H9 (cell line): ENCODE data around the gene GPC6. TPM values are rescaled to one million over a fixed set of nuclear protein-coding genes. Genes with fewer than 3 reads are reported as not detected.

Source experiments
- DNase-seq: peaks from one replicate; pipeline ENCODE4 v3.0.0-alpha.2; 2017
- H2AFZ ChIP-seq: one replicate; pipeline ENCODE4 v1.6.1; 2013; ENCODE audit warnings: mild to moderate bottlenecking, low read length, control low read depth, moderate library complexity
- H2AK5ac ChIP-seq: 2 replicates; pipeline ENCODE4 v1.6.1; 2013; ENCODE audit warnings: low read length, control low read depth, mixed read lengths; ENCODE audit not compliant: insufficient read length
- H2BK120ac ChIP-seq: one replicate; pipeline ENCODE4 v1.6.1; 2013; ENCODE audit warnings: low read depth, mild to moderate bottlenecking, low read length, control low read depth, inconsistent platforms; ENCODE audit not compliant: poor library complexity, severe bottlenecking
- H2BK12ac ChIP-seq: 2 replicates; pipeline ENCODE4 v1.6.1; 2013; ENCODE audit warnings: low read length, control low read depth, mixed read lengths, low read depth; ENCODE audit not compliant: insufficient read length
- H2BK15ac ChIP-seq: 2 replicates; pipeline ENCODE4 v1.6.1; 2013; ENCODE audit warnings: low read depth, low read length, control low read depth
- H2BK20ac ChIP-seq: one replicate; pipeline ENCODE4 v1.6.1; 2013; ENCODE audit warnings: low read depth, mild to moderate bottlenecking, low read length, control low read depth, inconsistent platforms; ENCODE audit not compliant: poor library complexity, severe bottlenecking
- H2BK5ac ChIP-seq: 2 replicates; pipeline ENCODE4 v1.6.1; 2013; ENCODE audit warnings: low read length, control low read depth, mixed read lengths; ENCODE audit not compliant: insufficient read length
- H3K14ac ChIP-seq: 2 replicates; pipeline ENCODE4 v1.6.1; 2013; ENCODE audit warnings: low read length, control low read depth; ENCODE audit not compliant: insufficient read depth
- H3K18ac ChIP-seq: 2 replicates; pipeline ENCODE4 v1.6.1; 2013; ENCODE audit warnings: low read depth, mild to moderate bottlenecking, mixed read lengths, low read length, control low read depth; ENCODE audit not compliant: insufficient read length
- H3K23ac ChIP-seq: 2 replicates; pipeline ENCODE4 v1.6.1; 2013; ENCODE audit warnings: low read length, control low read depth, mixed read lengths, low read depth; ENCODE audit not compliant: insufficient read length
- H3K23me2 ChIP-seq: 2 replicates; pipeline ENCODE4 v1.6.1; 2013; ENCODE audit warnings: low read depth, mild to moderate bottlenecking, mixed read lengths, low read length, control low read depth; ENCODE audit not compliant: insufficient read length, poor library complexity, severe bottlenecking
- H3K27ac ChIP-seq: 2 replicates; pipeline ENCODE4 v1.5.1; 2013; ENCODE audit warnings: low read length, control low read depth, mixed read lengths, low read depth; ENCODE audit not compliant: insufficient read length
- H3K27me3 ChIP-seq: 2 replicates; pipeline ENCODE4 v1.6.1; 2013; ENCODE audit warnings: low read length, control low read depth, inconsistent platforms; ENCODE audit not compliant: insufficient read depth
- H3K4ac ChIP-seq: 2 replicates; pipeline ENCODE4 v1.6.1; 2013; ENCODE audit warnings: low read depth, mild to moderate bottlenecking, control low read depth, inconsistent platforms, low read length, moderate library complexity
- H3K4me1 ChIP-seq: 2 replicates; pipeline ENCODE4 v1.6.1; 2013; ENCODE audit warnings: low read length, control low read depth, inconsistent platforms; ENCODE audit not compliant: insufficient read depth
- H3K4me2 ChIP-seq: 2 replicates; pipeline ENCODE4 v1.6.1; 2013; ENCODE audit warnings: low read length, control low read depth, mixed read lengths; ENCODE audit not compliant: insufficient read length, insufficient read depth
- H3K56ac ChIP-seq: 2 replicates; pipeline ENCODE4 v1.6.1; 2013; ENCODE audit warnings: low read depth, mild to moderate bottlenecking, mixed read lengths, low read length, control low read depth; ENCODE audit not compliant: insufficient read length
- H3K79me1 ChIP-seq: 2 replicates; pipeline ENCODE4 v1.6.1; 2013; ENCODE audit warnings: low read depth, mild to moderate bottlenecking, moderate library complexity, low read length, control low read depth, inconsistent platforms; ENCODE audit not compliant: insufficient read depth, poor library complexity, severe bottlenecking
- H3K79me2 ChIP-seq: 2 replicates; pipeline ENCODE4 v1.6.1; 2013; ENCODE audit warnings: low read length, control low read depth, inconsistent platforms; ENCODE audit not compliant: insufficient read depth
- H3K9ac ChIP-seq: 2 replicates; pipeline ENCODE4 v1.6.1; 2013; ENCODE audit warnings: low read length, control low read depth, mixed read lengths; ENCODE audit not compliant: insufficient read length; ENCODE audit errors: extremely low read depth
- H3K9me3 ChIP-seq: one replicate; pipeline ENCODE4 v1.6.1; 2013; ENCODE audit warnings: low read depth, low read length, inconsistent platforms; ENCODE audit not compliant: control insufficient read depth
- H3T11ph ChIP-seq: one replicate; pipeline ENCODE4 v1.6.1; 2013; ENCODE audit warnings: mild to moderate bottlenecking, low read length, control low read depth, inconsistent platforms
- H4K20me1 ChIP-seq: one replicate; pipeline ENCODE4 v1.6.1; 2013; ENCODE audit not compliant: control insufficient read depth, insufficient read length, insufficient read depth
- H4K5ac ChIP-seq: 2 replicates; pipeline ENCODE4 v1.6.1; 2013; ENCODE audit warnings: low read depth, mild to moderate bottlenecking, mixed read lengths, low read length, control low read depth; ENCODE audit not compliant: insufficient read length
- H4K8ac ChIP-seq: replicated peaks from 2 replicates; pipeline ENCODE4 v1.6.1; 2013; ENCODE audit warnings: low read length, control low read depth, mixed read lengths, low read depth; ENCODE audit not compliant: insufficient read length
- H4K91ac ChIP-seq: 2 replicates; pipeline ENCODE4 v1.6.1; 2013; ENCODE audit warnings: low read depth, mild to moderate bottlenecking, moderate library complexity, mixed read lengths, low read length, control low read depth; ENCODE audit not compliant: insufficient read length
- H3K27ac Mint-ChIP-seq, 3 experiments: 2 replicates in 2 of 3; 3 replicates in 1 of 3; pipeline ENCODE4 v1.8.0; 2020 to 2021; ENCODE audit warnings: mixed read lengths in 3 of 3, mild to moderate bottlenecking in 1 of 3, moderate library complexity in 1 of 3
- H3K27me3 Mint-ChIP-seq: 2 replicates; pipeline ENCODE4 v1.8.0; 2021; ENCODE audit warnings: low read depth, mild to moderate bottlenecking, moderate library complexity, mixed read lengths
- H3K36me3 Mint-ChIP-seq, 3 experiments: 2 replicates in 2 of 3; 3 replicates in 1 of 3; pipeline ENCODE4 v1.8.0; 2020 to 2021; ENCODE audit warnings: low read depth in 3 of 3, mixed read lengths in 3 of 3; ENCODE audit not compliant: insufficient read depth in 1 of 3
- H3K4me1 Mint-ChIP-seq, 2 experiments: 2 replicates each; pipeline ENCODE4 v1.8.0; 2020; ENCODE audit warnings: mixed read lengths in 2 of 2
- H3K4me3 Mint-ChIP-seq, 2 experiments: 2 replicates in 1 of 2; 3 replicates in 1 of 2; pipeline ENCODE4 v1.8.0; 2020 to 2021; ENCODE audit warnings: mild to moderate bottlenecking in 2 of 2, mixed read lengths in 2 of 2, moderate library complexity in 1 of 2
- H3K9me3 Mint-ChIP-seq, 2 experiments: 2 replicates in 1 of 2; 3 replicates in 1 of 2; pipeline ENCODE4 v1.8.0; 2020; ENCODE audit warnings: mild to moderate bottlenecking in 2 of 2, mixed read lengths in 2 of 2, moderate library complexity in 1 of 2
- WGBS: extraction: QIAGEN DNeasy Blood & Tissue Kit; methylation state at CpG from one replicate; pipeline ENCODE4 v1.1.7; 2013; ENCODE audit warnings: missing lambda C conversion rate, low lambda C conversion rate, mixed read lengths; ENCODE audit not compliant: insufficient read length; ENCODE audit errors: extremely low coverage; 5-methylcytosine and 5-hydroxymethylcytosine counted together
- total RNA-seq: library from RNA; stranded (reverse); gene quantifications from 2 replicates; pipeline ENCODE4 v1.2.1, GENCODE V29; 2021
- TF ChIP-seq, protein P1 (sequence below): fragments of 200-600 bp; sonication (generic); conservative IDR thresholded peaks from 3 replicates; pipeline ENCODE4 v1.8.0; 2021; ENCODE audit warnings: antibody characterized with exemption, mild to moderate bottlenecking

Gene GPC6
- total RNA-seq, 1 experiment from 2014 or later: 15.6 TPM

GRCh38 chr13:93502987-93503615 is 276.5 kb downstream of the GPC6 start:
- Histone ChIP-seq H3K18ac (no peak overlapping the region), H3K14ac (no peak overlapping the region), H3K79me2 (no peaks in the 10 kb centered on the region), H2BK120ac (no peak overlapping the region), H3K9me3 (no peaks in the 10 kb centered on the region), H3K4me2 (no peak overlapping the region), H3K9ac (no peak overlapping the region), H2BK15ac (no peak overlapping the region), H3K4ac (no peak overlapping the region), H3K27me3 (no peaks in the 10 kb centered on the region), H4K5ac (no peak overlapping the region), H4K20me1 (no peaks in the 10 kb centered on the region), H3K4me1 (no peaks in the 10 kb centered on the region; the same call in 1 of the 2 replicates), H4K91ac (no peak overlapping the region), H3T11ph (no peak overlapping the region), H2AFZ (no peak overlapping the region), H3K23ac (no peak overlapping the region), H2BK20ac (no peak overlapping the region), H2AK5ac (no peak overlapping the region), H2BK5ac (no peak overlapping the region), H3K27ac (no peak overlapping the region), H4K8ac (no peak overlapping the region), H3K79me1 (no peaks in the 10 kb centered on the region), H3K56ac (no peak overlapping the region), H3K23me2 (no peaks in the 10 kb centered on the region), H2BK12ac (no peak overlapping the region)
- Mint-ChIP-seq H3K4me1 (peaks cover 9 to 19% of the 10 kb centered on the region in 2 experiments), H3K27me3 (no peaks in the 10 kb centered on the region), H3K4me3 (no peak overlapping the region), H3K9me3 (no peaks in the 10 kb centered on the region), H3K27ac (no peak overlapping the region), H3K36me3 (no peaks in the 10 kb centered on the region; a peak in 1 of 7 replicates)
- WGBS: no CpG with 5 or more reads among the region's 1 CpG
- DNase-seq: no peak
- TF ChIP-seq, protein P1, sequence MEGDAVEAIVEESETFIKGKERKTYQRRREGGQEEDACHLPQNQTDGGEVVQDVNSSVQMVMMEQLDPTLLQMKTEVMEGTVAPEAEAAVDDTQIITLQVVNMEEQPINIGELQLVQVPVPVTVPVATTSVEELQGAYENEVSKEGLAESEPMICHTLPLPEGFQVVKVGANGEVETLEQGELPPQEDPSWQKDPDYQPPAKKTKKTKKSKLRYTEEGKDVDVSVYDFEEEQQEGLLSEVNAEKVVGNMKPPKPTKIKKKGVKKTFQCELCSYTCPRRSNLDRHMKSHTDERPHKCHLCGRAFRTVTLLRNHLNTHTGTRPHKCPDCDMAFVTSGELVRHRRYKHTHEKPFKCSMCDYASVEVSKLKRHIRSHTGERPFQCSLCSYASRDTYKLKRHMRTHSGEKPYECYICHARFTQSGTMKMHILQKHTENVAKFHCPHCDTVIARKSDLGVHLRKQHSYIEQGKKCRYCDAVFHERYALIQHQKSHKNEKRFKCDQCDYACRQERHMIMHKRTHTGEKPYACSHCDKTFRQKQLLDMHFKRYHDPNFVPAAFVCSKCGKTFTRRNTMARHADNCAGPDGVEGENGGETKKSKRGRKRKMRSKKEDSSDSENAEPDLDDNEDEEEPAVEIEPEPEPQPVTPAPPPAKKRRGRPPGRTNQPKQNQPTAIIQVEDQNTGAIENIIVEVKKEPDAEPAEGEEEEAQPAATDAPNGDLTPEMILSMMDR: no peak
